DOHH2 (cell line): Measurements from ENCODE around the gene FAM53A.

Experiments
- H3F3A ChIP-seq: fragments of 200-600 bp; sonication (generic), shearing (Covaris generic); 2 replicates; pipeline ENCODE4 v1.6.0; 2016; ENCODE audit warnings: antibody characterized with exemption, mild to moderate bottlenecking; ENCODE audit not compliant: control insufficient read depth, insufficient read depth
- H3K27ac ChIP-seq: fragments of 200-600 bp; sonication (generic); 2 replicates; pipeline ENCODE4 v1.5.1; 2014; ENCODE audit warnings: low read depth, mild to moderate bottlenecking, low read length, moderate library complexity
- H3K27me3 ChIP-seq: fragments of 200-600 bp; sonication (generic); 2 replicates; pipeline ENCODE4 v1.6.1; 2014; ENCODE audit warnings: mild to moderate bottlenecking, low read length, mixed read lengths; ENCODE audit not compliant: control insufficient read depth
- H3K36me3 ChIP-seq: fragments of 200-600 bp; sonication (generic); 2 replicates; pipeline ENCODE4 v1.6.1; 2014; ENCODE audit warnings: mild to moderate bottlenecking, low read length, moderate library complexity, mixed read lengths; ENCODE audit not compliant: control insufficient read depth
- H3K4me1 ChIP-seq: fragments of 200-600 bp; sonication (generic); 2 replicates; pipeline ENCODE4 v1.6.1; 2014; ENCODE audit warnings: mild to moderate bottlenecking, low read length, mixed read lengths; ENCODE audit not compliant: control insufficient read depth
- H3K4me2 ChIP-seq: fragments of 200-600 bp; sonication (generic); 2 replicates; pipeline ENCODE4 v1.6.0; 2014; ENCODE audit warnings: mild to moderate bottlenecking, low read length, moderate library complexity
- H3K4me3 ChIP-seq: fragments of 200-600 bp; sonication (generic); 2 replicates; pipeline ENCODE4 v1.5.1; 2014; ENCODE audit warnings: mild to moderate bottlenecking, low read length, mixed read lengths
- H3K79me2 ChIP-seq: fragments of 200-600 bp; sonication (generic); 2 replicates; pipeline ENCODE4 v1.6.1; 2014; ENCODE audit warnings: mild to moderate bottlenecking, low read length, mixed read lengths; ENCODE audit not compliant: control insufficient read depth
- H3K9me2 ChIP-seq: fragments of 200-600 bp; sonication (generic); replicated peaks from 2 replicates; pipeline ENCODE4 v1.6.1; 2014; ENCODE audit warnings: mild to moderate bottlenecking, low read length, mixed read lengths; ENCODE audit not compliant: control insufficient read depth
- H3K9me3 ChIP-seq: fragments of 200-600 bp; sonication (generic); 2 replicates; pipeline ENCODE4 v1.6.1; 2014; ENCODE audit warnings: antibody characterized with exemption, low read length, mixed read lengths; ENCODE audit not compliant: control insufficient read depth, insufficient read depth
- H4K20me1 ChIP-seq: fragments of 200-600 bp; sonication (generic); 2 replicates; pipeline ENCODE4 v1.6.0; 2014; ENCODE audit warnings: low read depth, mild to moderate bottlenecking, antibody characterized with exemption, low read length, moderate library complexity; ENCODE audit not compliant: control insufficient read depth, insufficient read depth
- EZH2phosphoT487 ChIP-seq: fragments of 200-600 bp; sonication (generic); IDR thresholded peaks from 2 replicates; pipeline ENCODE4 v1.6.1; 2017; ENCODE audit warnings: borderline replicate concordance, mild to moderate bottlenecking, antibody characterized with exemption, low read length, moderate library complexity, mixed read lengths
- TF ChIP-seq, protein P1 (sequence below): fragments of 200-600 bp; sonication (generic); IDR thresholded peaks from one replicate; pipeline ENCODE4 v1.5.1; 2014; ENCODE audit warnings: antibody characterized with exemption, mild to moderate bottlenecking, low read depth, low read length; ENCODE audit not compliant: poor library complexity, severe bottlenecking

The FAM53A gene

DNA sequence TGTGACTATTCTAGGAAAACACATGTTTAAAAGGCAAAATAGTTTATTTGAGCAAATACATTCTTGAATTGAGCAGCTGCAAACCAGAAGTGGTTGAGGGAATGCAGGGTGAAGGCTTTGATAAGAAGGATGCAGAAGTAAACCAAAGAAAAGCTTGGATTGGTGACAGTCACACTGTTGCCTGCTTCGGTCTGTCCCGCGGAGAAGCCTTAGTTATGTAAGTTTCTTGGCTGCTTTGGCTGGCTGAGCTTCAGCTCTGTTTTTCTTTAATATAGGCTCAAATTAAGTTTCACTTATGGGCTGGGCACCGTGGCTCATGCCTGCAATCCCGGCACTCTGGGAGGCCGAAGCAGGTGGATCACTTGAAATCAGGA is 67.6 kb downstream of the FAM53A start:
- Histone ChIP-seq H3K4me3 (no peak overlapping the region), H3K36me3 (no peaks in the 10 kb centered on the region), H3K79me2 (no peaks in the 10 kb centered on the region), H3F3A (no peaks in the 10 kb centered on the region), H3K4me2 (no peak overlapping the region), H4K20me1 (no peaks in the 10 kb centered on the region), H3K4me1 (no peaks in the 10 kb centered on the region), H3K27ac (no peak overlapping the region), H3K27me3 (no peaks in the 10 kb centered on the region), H3K9me2 (no peaks in the 10 kb centered on the region), H3K9me3 (no peaks in the 10 kb centered on the region)
- TF ChIP-seq, protein P1, sequence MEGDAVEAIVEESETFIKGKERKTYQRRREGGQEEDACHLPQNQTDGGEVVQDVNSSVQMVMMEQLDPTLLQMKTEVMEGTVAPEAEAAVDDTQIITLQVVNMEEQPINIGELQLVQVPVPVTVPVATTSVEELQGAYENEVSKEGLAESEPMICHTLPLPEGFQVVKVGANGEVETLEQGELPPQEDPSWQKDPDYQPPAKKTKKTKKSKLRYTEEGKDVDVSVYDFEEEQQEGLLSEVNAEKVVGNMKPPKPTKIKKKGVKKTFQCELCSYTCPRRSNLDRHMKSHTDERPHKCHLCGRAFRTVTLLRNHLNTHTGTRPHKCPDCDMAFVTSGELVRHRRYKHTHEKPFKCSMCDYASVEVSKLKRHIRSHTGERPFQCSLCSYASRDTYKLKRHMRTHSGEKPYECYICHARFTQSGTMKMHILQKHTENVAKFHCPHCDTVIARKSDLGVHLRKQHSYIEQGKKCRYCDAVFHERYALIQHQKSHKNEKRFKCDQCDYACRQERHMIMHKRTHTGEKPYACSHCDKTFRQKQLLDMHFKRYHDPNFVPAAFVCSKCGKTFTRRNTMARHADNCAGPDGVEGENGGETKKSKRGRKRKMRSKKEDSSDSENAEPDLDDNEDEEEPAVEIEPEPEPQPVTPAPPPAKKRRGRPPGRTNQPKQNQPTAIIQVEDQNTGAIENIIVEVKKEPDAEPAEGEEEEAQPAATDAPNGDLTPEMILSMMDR: no peak
- TF ChIP-seq EZH2phosphoT487: no peak

GRCh38 chr4:1615786-1616556 is 68.1 kb downstream of the FAM53A start:
- H3F3A ChIP-seq: no peaks in the 10 kb centered on the region
- H3K9me3 ChIP-seq: no peaks in the 10 kb centered on the region
- no peaks in the 10 kb centered on the region for H3K4me1 ChIP-seq
- no peaks in the 10 kb centered on the region for H3K36me3 ChIP-seq
- H4K20me1 ChIP-seq: no peaks in the 10 kb centered on the region
- no peak overlapping the region for H3K27ac ChIP-seq
- no peak for TF ChIP-seq EZH2phosphoT487
- TF ChIP-seq, protein P1: no peak
- no peaks in the 10 kb centered on the region for H3K9me2 ChIP-seq
- no peak overlapping the region for H3K4me2 ChIP-seq
- H3K79me2 ChIP-seq: no peaks in the 10 kb centered on the region
- no peak overlapping the region for H3K4me3 ChIP-seq
- no peaks in the 10 kb centered on the region for H3K27me3 ChIP-seq

DNA sequence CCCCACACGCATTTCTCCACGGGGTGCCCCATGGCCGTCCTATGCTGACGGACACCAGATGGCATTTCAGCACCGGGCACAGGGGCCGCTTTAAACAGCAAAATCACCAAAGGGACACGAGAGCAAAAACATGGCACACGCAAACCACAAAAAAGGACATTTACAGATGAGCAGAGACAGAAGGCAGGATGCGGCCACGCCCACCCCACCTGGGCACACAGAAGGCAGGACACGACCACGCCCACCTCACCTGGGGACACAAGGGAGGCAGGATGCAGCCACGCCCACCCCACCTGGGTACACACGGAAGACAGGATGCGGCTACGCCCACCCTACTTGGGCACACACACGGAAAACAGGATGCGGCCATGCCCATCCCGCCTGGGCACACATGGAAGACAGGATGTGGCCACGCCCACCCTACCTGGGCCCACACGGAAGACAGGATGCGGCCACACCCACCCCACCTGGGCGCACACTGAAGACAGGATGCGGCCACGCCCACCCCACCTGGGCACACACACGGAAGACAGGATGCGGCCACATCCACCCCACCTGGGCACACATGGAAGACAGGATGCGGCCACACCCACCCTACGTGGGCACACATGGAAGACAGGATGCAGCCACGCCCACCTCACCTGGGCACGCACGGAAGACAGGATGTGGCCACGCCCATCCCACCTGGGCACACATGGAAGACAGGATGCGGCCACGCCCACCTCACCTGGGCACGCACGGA is 69.1 kb downstream of the FAM53A start:
- no peaks in the 10 kb centered on the region for H3F3A ChIP-seq
- no peak overlapping the region for H3K4me3 ChIP-seq
- no peak for TF ChIP-seq EZH2phosphoT487
- TF ChIP-seq, protein P1: no peak
- H3K4me1 ChIP-seq: no peaks in the 10 kb centered on the region
- no peaks in the 10 kb centered on the region for H4K20me1 ChIP-seq
- H3K27me3 ChIP-seq: no peaks in the 10 kb centered on the region
- no peaks in the 10 kb centered on the region for H3K9me3 ChIP-seq
- H3K36me3 ChIP-seq: no peaks in the 10 kb centered on the region
- no peaks in the 10 kb centered on the region for H3K79me2 ChIP-seq
- no peak overlapping the region for H3K27ac ChIP-seq
- H3K9me2 ChIP-seq: no peaks in the 10 kb centered on the region
- no peak overlapping the region for H3K4me2 ChIP-seq
